CD4-positive, alpha-beta T cell (primary cell): Measurements from ENCODE around the gene ZNF155. TPM values are rescaled to one million over a fixed set of nuclear protein-coding genes. Genes with fewer than 3 reads are reported as not detected.

Source experiments
- ATAC-seq: fragments of 200-7000 bp; cut with Tn5 transposase; one replicate; pipeline ENCODE4 v1.10.0; 2022; ENCODE audit warnings: mild to moderate bottlenecking; ENCODE audit not compliant: poor library complexity
- CTCF ChIA-PET: fragments of 350-600 bp; sonication (Branson Sonifier 250); formaldehyde crosslinking; loops from one replicate; lab custom pipeline; 2021; ENCODE audit warnings: antibody characterized with exemption, inconsistent platforms; lab: Charles Lee
- POLR2A ChIA-PET: fragments of 350-600 bp; sonication (Branson Sonifier 250); formaldehyde crosslinking; loops from one replicate; lab custom pipeline; 2021; ENCODE audit warnings: antibody characterized with exemption, inconsistent platforms; lab: Charles Lee
- DNase-seq, 14 experiments: peaks; one replicate each; pipeline ENCODE4 v3.0.0-alpha.2; 2013 to 2020; ENCODE audit warnings: mixed read lengths in 2 of 14
- H3K27ac ChIP-seq, 2 donors: one replicate each; pipeline versions ENCODE4 v1.5.1 to v1.7.0; 2013; ENCODE audit warnings: low read length in 2 of 2, low read depth in 1 of 2, mild to moderate bottlenecking in 1 of 2
- H3K27me3 ChIP-seq, 2 experiments: 1 replicate in 1 of 2; 2 replicates in 1 of 2; pipeline versions ENCODE4 v1.6.1 to v1.7.0; 2013; ENCODE audit warnings: low read length in 2 of 2, control low read depth in 1 of 2, mild to moderate bottlenecking in 1 of 2, moderate library complexity in 1 of 2; ENCODE audit not compliant: insufficient read depth in 2 of 2, control insufficient read depth in 1 of 2
- H3K36me3 ChIP-seq: one replicate; pipeline ENCODE4 v1.6.1; 2013; ENCODE audit warnings: low read length, control low read depth; ENCODE audit not compliant: insufficient read depth
- H3K4me1 ChIP-seq: one replicate; pipeline ENCODE4 v1.6.1; 2013; ENCODE audit warnings: low read length, control low read depth; ENCODE audit not compliant: insufficient read depth
- H3K4me3 ChIP-seq: one replicate; pipeline ENCODE4 v1.5.1; 2013; ENCODE audit warnings: mild to moderate bottlenecking, low read length, moderate library complexity
- H3K9me3 ChIP-seq, 2 experiments: 1 replicate in 1 of 2; 2 replicates in 1 of 2; pipeline versions ENCODE4 v1.6.1 to v1.7.0; 2013; ENCODE audit warnings: low read length in 2 of 2, mild to moderate bottlenecking in 2 of 2, control low read depth in 1 of 2, moderate library complexity in 1 of 2; ENCODE audit not compliant: control insufficient read depth in 1 of 2, insufficient read depth in 1 of 2
- H3K27ac Mint-ChIP-seq: one replicate; pipeline ENCODE4 v1.8.0; 2020; ENCODE audit warnings: mixed read lengths
- H3K27me3 Mint-ChIP-seq: one replicate; pipeline ENCODE4 v1.8.0; 2021; ENCODE audit warnings: mixed read lengths
- H3K36me3 Mint-ChIP-seq: one replicate; pipeline ENCODE4 v1.8.0; 2021; ENCODE audit warnings: low read depth, mixed read lengths
- H3K4me1 Mint-ChIP-seq: one replicate; pipeline ENCODE4 v1.8.0; 2021; ENCODE audit warnings: low read depth, mixed read lengths
- H3K4me3 Mint-ChIP-seq: one replicate; pipeline ENCODE4 v1.8.0; 2020; ENCODE audit warnings: mild to moderate bottlenecking, mixed read lengths
- H3K9me3 Mint-ChIP-seq: one replicate; pipeline ENCODE4 v1.8.0; 2020; ENCODE audit warnings: mixed read lengths
- CTCF ChIP-seq: fragments of 200-600 bp; IDR thresholded peaks from one replicate; pipeline ENCODE4 v1.8.0; 2022; ENCODE audit warnings: antibody characterized with exemption, mild to moderate bottlenecking
- intact Hi-C, 2 experiments: fragments of 100-400 bp; cut with DNase I in 1 of 2; cut with micrococcal nuclease in 1 of 2; formaldehyde crosslinking; loops; one replicate each; pipeline versions ENCODE4 v1.15.1 to v1.9.0; 2023 to 2025; cut with DNase I, micrococcal nuclease
- total RNA-seq, 174 experiments: library from RNA in 2 of 174; stranded (reverse) in 2 of 174; gene quantifications; one replicate each; pipeline ENCODE4 v1.2.3 and lab custom pipeline; 2021 to 2026

ZNF155 gene
- total RNA-seq, 2 experiments from 2014 or later, result 3.5 to 4.0 TPM

- Mint-ChIP-seq H3K9me3 (no peaks in the 10 kb centered on the region), H3K27me3 (no peaks in the 10 kb centered on the region), H3K36me3 (peaks cover 41% of the 10 kb centered on the region), H3K4me3 (peak overlapping the region; percentile 97), H3K4me1 (peaks cover 22% of the 10 kb centered on the region), H3K27ac (peak overlapping the region; percentile 83)
- POLR2A ChIA-PET, result interaction anchor here (1.6 kb wide), 1 partner anchor 49 kb away, joined by 4 read pairs; the partner anchor contains the start of gene ZNF45
- H3K9me3 ChIP-seq, result peaks cover 0 to 6% of the 10 kb centered on the region in 2 experiments
- DNase-seq, result peak in 1 of 14 experiments; percentile 13
- intact Hi-C loops, result loop anchor here (1.0 to 5.0 kb wide), 5 partner anchors 18 to 518 kb away; partner anchors contain the start of genes ZNF230 (in 2 of the 2), ZNF180 (in 1 of the 2), ZNF224 (in 1 of the 2) and ZNF284 (in 1 of the 2)
- H3K4me1 ChIP-seq, result peaks cover 16% of the 10 kb centered on the region
- no peak for ATAC-seq
- no peak overlapping the region for H3K27ac ChIP-seq
- H3K4me3 ChIP-seq, result peak overlapping the region; percentile 85
- peaks cover 11% of the 10 kb centered on the region for H3K36me3 ChIP-seq
- CTCF ChIA-PET, result interaction anchor here (1.2 kb wide), 1 partner anchor 20 kb away, joined by 3 read pairs; no protein-coding TSS in a partner anchor
- no peak for TF ChIP-seq CTCF
- no peaks in the 10 kb centered on the region for H3K27me3 ChIP-seq
Measured at GRCh38 chr19:43984687-43985000, 656 bp downstream of the ZNF155 start.

- Mint-ChIP-seq H3K27ac (no peak overlapping the region), H3K4me1 (peaks cover 8% of the 10 kb centered on the region), H3K9me3 (peaks cover 13% of the 10 kb centered on the region), H3K4me3 (no peak overlapping the region), H3K36me3 (peaks cover 74% of the 10 kb centered on the region), H3K27me3 (no peaks in the 10 kb centered on the region)
- Histone ChIP-seq H3K36me3 (peaks cover 42% of the 10 kb centered on the region), H3K4me1 (peaks cover 7% of the 10 kb centered on the region), H3K27me3 (no peaks in the 10 kb centered on the region), H3K9me3 (peaks cover 7 to 30% of the 10 kb centered on the region in 2 experiments), H3K27ac (no peak overlapping the region), H3K4me3 (no peak overlapping the region)
- ATAC-seq (no peak), DNase-seq (no peak)
- CTCF ChIA-PET, result no interaction called here
- intact Hi-C loops, result no loop called here
- POLR2A ChIA-PET, result no interaction called here
- TF ChIP-seq CTCF, result no peak
Measured at GRCh38 chr19:43997631-43998290, 13.8 kb downstream of the ZNF155 start.

GRCh38 chr19:44002212-44002565 lies 18.2 kb downstream of the ZNF155 start:
- no peaks in the 10 kb centered on the region for H3K27me3 ChIP-seq
- intact Hi-C loops, result loop anchor here (1.0 to 10.0 kb wide), 12 partner anchors 17 to 305 kb away; partner anchors contain the start of genes ZNF155 (in 2 of the 2), ZNF224 (in 2 of the 2), ZNF45 (in 2 of the 2) and ZNF222 (in 1 of the 2)
- no peak for TF ChIP-seq CTCF
- DNase-seq, result no peak
- H3K4me1 ChIP-seq, result peaks cover 18% of the 10 kb centered on the region
- peaks cover 13 to 34% of the 10 kb centered on the region in 2 experiments for H3K9me3 ChIP-seq
- H3K4me3 ChIP-seq, result peak overlapping the region; percentile 84
- Mint-ChIP-seq H3K36me3 (peaks cover 59% of the 10 kb centered on the region), H3K27me3 (no peaks in the 10 kb centered on the region), H3K4me3 (peak overlapping the region; percentile 100), H3K9me3 (peaks cover 18% of the 10 kb centered on the region), H3K4me1 (peaks cover 29% of the 10 kb centered on the region), H3K27ac (peak overlapping the region; percentile 90)
- H3K27ac ChIP-seq, result peak overlapping the region in 1 of 2 donors; percentile 6
- CTCF ChIA-PET, result interaction anchor here (1.2 kb wide), 1 partner anchor 93 kb away, joined by 3 read pairs; no protein-coding TSS in a partner anchor
- no peak for ATAC-seq
- POLR2A ChIA-PET, result interaction anchor here (0.6 to 1.3 kb wide), 3 partner anchors 67 to 498 kb away, joined by 3 to 8 read pairs (median 3); partner anchors contain the start of gene ZNF45
- peaks cover 4% of the 10 kb centered on the region for H3K36me3 ChIP-seq
